Endothelial cell of umbilical vein (primary cell): ENCODE measurements around the gene CSNK1D. TPM values are rescaled to one million over a fixed set of nuclear protein-coding genes. Genes with fewer than 3 reads are reported as not detected.

Experiments
- BruUV-seq: library from RNA; stranded (reverse); fragments of 400-500 nt; replicated peaks from 2 replicates; lab custom pipeline; 2021; lab: Mats Ljungman, UMichigan
- CTCF ChIA-PET: fragments of 300-600, 350-600 bp; sonication (Branson Sonifier 250); formaldehyde crosslinking; loops from one replicate; lab custom pipeline; 2021; ENCODE audit warnings: antibody characterized with exemption, inconsistent platforms; lab: Charles Lee
- POLR2A ChIA-PET: fragments of 300-600, 350-600 bp; sonication (Branson Sonifier 250); formaldehyde crosslinking; loops from one replicate; lab custom pipeline; 2021; ENCODE audit warnings: antibody characterized with exemption, inconsistent platforms; lab: Charles Lee
- DNase-seq: peaks from one replicate; pipeline ENCODE4 v3.0.0-alpha.2; 2011; ENCODE audit warnings: low read depth, low spot score
- FAIRE-seq: peaks from 2 replicates; lab custom pipeline; 2011; peaks lifted over from hg19 to GRCh38; lab: Jason Lieb, UNC
- H2AFZ ChIP-seq: 2 replicates; pipeline ENCODE4 v1.6.0; 2012; ENCODE audit warnings: low read depth, low read length, control low read depth, inconsistent platforms
- H3K27ac ChIP-seq: 2 replicates; pipeline ENCODE4 v1.5.1; 2011; ENCODE audit warnings: low read depth, mild to moderate bottlenecking, control low read depth, low read length, moderate library complexity; ENCODE audit not compliant: insufficient read depth
- H3K27me3 ChIP-seq, 2 experiments: 2 replicates each; pipeline versions ENCODE4 v1.6.0 to v1.6.1; 2011; ENCODE audit warnings: low read length in 2 of 2, mixed read lengths in 1 of 2; ENCODE audit not compliant: control insufficient read depth in 2 of 2, insufficient read depth in 2 of 2
- H3K36me3 ChIP-seq, 2 experiments: 2 replicates in 1 of 2; 3 replicates in 1 of 2; pipeline ENCODE4 v1.5.1; 2011; ENCODE audit warnings: low read length in 2 of 2, mild to moderate bottlenecking in 1 of 2, moderate library complexity in 1 of 2; ENCODE audit not compliant: control insufficient read depth in 2 of 2, insufficient read depth in 2 of 2; ENCODE audit errors: extremely low read depth in 1 of 2
- H3K4me1 ChIP-seq: 3 replicates; pipeline ENCODE4 v1.5.1; 2011; ENCODE audit warnings: mild to moderate bottlenecking, low read length; ENCODE audit not compliant: control insufficient read depth, insufficient read depth; ENCODE audit errors: extremely low read depth
- H3K4me2 ChIP-seq: 2 replicates; pipeline ENCODE4 v1.6.1; 2011; ENCODE audit warnings: low read length, control low read depth, mixed read lengths; ENCODE audit not compliant: insufficient read depth
- H3K4me3 ChIP-seq, 3 experiments: fragments of 200-600 bp in 1 of 3; sonication (generic), shearing (Covaris generic) in 1 of 3; replicated peaks in 1 of 3; 2 replicates each; pipeline ENCODE4 v1.5.1; 2011 to 2016; ENCODE audit warnings: control low read depth in 3 of 3, low read length in 3 of 3, mild to moderate bottlenecking in 2 of 3, inconsistent platforms in 1 of 3, low read depth in 1 of 3, moderate library complexity in 1 of 3; ENCODE audit not compliant: insufficient read depth in 1 of 3
- H3K79me2 ChIP-seq: 2 replicates; pipeline ENCODE4 v1.6.0; 2012; ENCODE audit warnings: low read length, inconsistent platforms; ENCODE audit not compliant: control insufficient read depth, insufficient read depth
- H3K9ac ChIP-seq: replicated peaks from 2 replicates; pipeline ENCODE3; 2011; ENCODE audit warnings: low read length, control low read depth; ENCODE audit not compliant: insufficient read depth; ENCODE audit errors: extremely low read depth
- H3K9me1 ChIP-seq: replicated peaks from 3 replicates; pipeline ENCODE4 v1.6.0; 2011; ENCODE audit warnings: mild to moderate bottlenecking, low read length; ENCODE audit not compliant: control insufficient read depth, insufficient read depth; ENCODE audit errors: extremely low read depth
- H3K9me3 ChIP-seq: replicated peaks from 2 replicates; pipeline ENCODE4 v1.5.1; 2012; ENCODE audit warnings: low read length, inconsistent platforms; ENCODE audit not compliant: control insufficient read depth, insufficient read depth
- H4K20me1 ChIP-seq: replicated peaks from 2 replicates; pipeline ENCODE3; 2011; ENCODE audit warnings: mild to moderate bottlenecking, low read length; ENCODE audit not compliant: control insufficient read depth, insufficient read depth; ENCODE audit errors: extremely low read depth
- CTCF ChIP-seq, 2 donors: IDR thresholded peaks; 1 replicate in 1 of 2; 2 replicates in 1 of 2; pipeline ENCODE4 v1.5.1; 2011; ENCODE audit warnings: low read length in 2 of 2, mild to moderate bottlenecking in 2 of 2, moderate library complexity in 2 of 2, control low read depth in 1 of 2, inconsistent platforms in 1 of 2, low read depth in 1 of 2; ENCODE audit not compliant: insufficient read depth in 1 of 2; ENCODE audit errors: extremely low read depth in 1 of 2
- EZH2 ChIP-seq: IDR thresholded peaks from 2 replicates; pipeline ENCODE4 v1.6.1; 2012; ENCODE audit warnings: borderline replicate concordance, low read depth, mild to moderate bottlenecking, moderate library complexity, low read length, inconsistent platforms; ENCODE audit not compliant: severe bottlenecking
- FOS ChIP-seq: IDR thresholded peaks from 2 replicates; pipeline ENCODE4 v1.6.1; 2011; ENCODE audit warnings: mild to moderate bottlenecking, low read length, moderate library complexity, borderline replicate concordance; ENCODE audit not compliant: insufficient read depth
- GATA2 ChIP-seq: IDR thresholded peaks from 2 replicates; pipeline ENCODE4 v1.7.0; 2011; ENCODE audit warnings: low read depth, mild to moderate bottlenecking, moderate library complexity, mixed read lengths, low read length; ENCODE audit not compliant: insufficient read length, insufficient read depth
- JUN ChIP-seq: IDR thresholded peaks from 2 replicates; pipeline ENCODE4 v1.6.1; 2011; ENCODE audit warnings: borderline replicate concordance, low read depth; ENCODE audit not compliant: insufficient read length, insufficient read depth
- MAX ChIP-seq: IDR thresholded peaks from 2 replicates; pipeline ENCODE4 v1.6.1; 2011; ENCODE audit not compliant: insufficient read depth, insufficient read length
- MYC ChIP-seq: IDR thresholded peaks from one replicate; pipeline ENCODE4 v1.6.1; 2011; ENCODE audit warnings: mild to moderate bottlenecking, low read depth, low read length
- POLR2A ChIP-seq: IDR thresholded peaks from 2 replicates; pipeline ENCODE4 v1.6.1; 2012; ENCODE audit warnings: low read depth, mild to moderate bottlenecking, control low read depth, low read length
- POLR2AphosphoS5 ChIP-seq: IDR thresholded peaks from 2 replicates; pipeline ENCODE4 v1.6.1; 2012; ENCODE audit warnings: low read depth, mild to moderate bottlenecking, control low read depth, low read length, moderate library complexity; ENCODE audit not compliant: insufficient read depth
- dilution Hi-C: fragments of 300-500 bp; cut with MboI; formaldehyde crosslinking; loops from one replicate; pipeline ENCODE4 v1.15.0; 2019; ENCODE audit warnings: low sequenced_read_pairs; ENCODE audit not compliant: extremely low pct_ligation_motif_present
- intact Hi-C: fragments of 100-400 bp; cut with micrococcal nuclease; formaldehyde crosslinking; loops from one replicate; pipeline ENCODE4 v1.10.0; 2022
- polyA plus RNA-seq, 4 experiments: library from polyadenylated mRNA; depleted of rRNA in 3 of 4; stranded (reverse) in 3 of 4; unstranded in 1 of 4; fragments of >200 nt; gene quantifications; 2 replicates each; pipeline versions ENCODE4 v1.2.1 to v1.2.3, GENCODE V29; 2011 to 2012; ENCODE audit warnings: missing spikeins in 1 of 4
- total RNA-seq: library from RNA; stranded (reverse); gene quantifications from 2 replicates; pipeline ENCODE4 v1.2.3, GENCODE V29; 2021

Gene CSNK1D
- total and polyA plus RNA-seq, 2 donors (not counting 3 experiments of a cell fraction or from before 2014, with no cell fraction given): 127 to 155 TPM

- BruUV-seq: no TSS peak
- H3K27ac ChIP-seq: no peak overlapping the region
- H3K9ac ChIP-seq: no peak overlapping the region
- no peaks in the 10 kb centered on the region for H3K9me3 ChIP-seq
- no peaks in the 10 kb centered on the region for H3K27me3 ChIP-seq
- no peaks in the 10 kb centered on the region for H4K20me1 ChIP-seq
- H3K4me3 ChIP-seq: no peak overlapping the region
- FAIRE-seq (no peak), DNase-seq (no peak)
- ChIA-PET CTCF (no interaction called here), POLR2A (no interaction called here)
- no peaks in the 10 kb centered on the region for H3K36me3 ChIP-seq
- peaks cover 41% of the 10 kb centered on the region for H3K4me1 ChIP-seq
- H3K9me1 ChIP-seq: no peaks in the 10 kb centered on the region
- H2AFZ ChIP-seq: no peak overlapping the region
- H3K79me2 ChIP-seq: no peaks in the 10 kb centered on the region
- H3K4me2 ChIP-seq: no peak overlapping the region
- intact Hi-C loops: loop anchor here (5.0 kb wide), 2 partner anchors 42 to 122 kb away; partner anchors contain the start of genes HEXD and OGFOD3
- dilution Hi-C loops: no loop called here
- TF ChIP-seq POLR2A: no peak
- no peak for TF ChIP-seq JUN
- TF ChIP-seq POLR2AphosphoS5: no peak
- no peak for TF ChIP-seq GATA2
- no peak for TF ChIP-seq MYC
- no peak for TF ChIP-seq MAX
- TF ChIP-seq EZH2: no peak
- no peak for TF ChIP-seq FOS
- TF ChIP-seq CTCF (IDR thresholded peaks at IDR 0.05; ENCODE audit: extremely low read depth in 1 of 2, insufficient read depth in 1 of 2, low read depth in 1 of 2, low read length in 2 of 2): no peak
Measured at GRCh38 chr17:82295472-82295814, 21.9 kb upstream of the CSNK1D start.
